Measurements from ENCODE around the gene KDM5C.

The KDM5C gene

DNA sequence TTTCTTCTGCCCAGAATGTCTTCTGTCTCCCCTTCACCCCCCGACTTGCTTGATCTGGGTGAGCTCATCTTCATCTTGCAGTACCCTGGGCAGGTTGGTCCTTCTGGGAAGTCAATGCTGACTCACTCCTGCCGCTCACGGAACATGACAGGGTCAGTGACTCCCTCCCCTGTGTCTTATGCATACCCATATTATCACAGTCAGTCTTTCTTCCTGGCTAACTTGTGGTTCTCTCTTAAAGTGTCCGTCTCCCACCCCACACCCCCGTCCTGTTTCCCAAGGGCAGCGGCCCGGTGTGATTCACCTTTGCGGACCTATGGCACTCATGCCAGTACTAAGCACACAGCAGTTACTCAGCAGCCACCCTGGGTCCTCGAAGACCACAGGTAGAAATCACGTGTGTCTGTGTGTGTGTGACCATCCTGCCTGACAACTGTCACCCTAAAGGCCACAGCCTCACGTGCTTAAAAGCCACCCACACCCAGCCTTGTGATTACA lies 38.6 kb upstream of the KDM5C start:
- no peak overlapping the region for H3K27ac ChIP-seq
- TF ChIP-seq CTCF (conservative IDR thresholded peaks at IDR 0.05): no peak

DNA sequence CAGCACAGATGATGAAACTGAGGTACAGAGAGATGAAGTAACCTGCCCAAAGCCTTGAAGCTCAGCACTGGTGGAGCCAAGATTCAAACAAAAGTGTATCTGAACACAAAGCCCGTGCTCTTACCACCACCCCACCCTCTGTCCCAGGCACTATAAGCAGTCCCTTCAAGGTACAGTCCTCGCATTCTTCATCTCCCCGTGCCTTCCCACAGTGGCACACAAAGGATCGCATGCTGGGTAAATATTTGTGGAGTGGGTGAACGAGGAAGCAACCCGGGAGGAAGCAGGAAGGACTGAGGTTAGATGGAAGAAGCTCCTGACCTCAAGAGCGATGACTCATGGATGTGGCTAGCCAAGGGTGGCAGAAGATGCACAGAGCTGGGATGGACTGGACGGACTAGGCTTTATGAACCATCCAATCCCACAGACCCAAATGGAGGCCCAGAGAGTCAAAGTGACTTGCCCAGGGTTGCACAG lies 37.9 kb upstream of the KDM5C start:
- no peak for TF ChIP-seq CTCF (conservative IDR thresholded peaks at IDR 0.05)

DNA sequence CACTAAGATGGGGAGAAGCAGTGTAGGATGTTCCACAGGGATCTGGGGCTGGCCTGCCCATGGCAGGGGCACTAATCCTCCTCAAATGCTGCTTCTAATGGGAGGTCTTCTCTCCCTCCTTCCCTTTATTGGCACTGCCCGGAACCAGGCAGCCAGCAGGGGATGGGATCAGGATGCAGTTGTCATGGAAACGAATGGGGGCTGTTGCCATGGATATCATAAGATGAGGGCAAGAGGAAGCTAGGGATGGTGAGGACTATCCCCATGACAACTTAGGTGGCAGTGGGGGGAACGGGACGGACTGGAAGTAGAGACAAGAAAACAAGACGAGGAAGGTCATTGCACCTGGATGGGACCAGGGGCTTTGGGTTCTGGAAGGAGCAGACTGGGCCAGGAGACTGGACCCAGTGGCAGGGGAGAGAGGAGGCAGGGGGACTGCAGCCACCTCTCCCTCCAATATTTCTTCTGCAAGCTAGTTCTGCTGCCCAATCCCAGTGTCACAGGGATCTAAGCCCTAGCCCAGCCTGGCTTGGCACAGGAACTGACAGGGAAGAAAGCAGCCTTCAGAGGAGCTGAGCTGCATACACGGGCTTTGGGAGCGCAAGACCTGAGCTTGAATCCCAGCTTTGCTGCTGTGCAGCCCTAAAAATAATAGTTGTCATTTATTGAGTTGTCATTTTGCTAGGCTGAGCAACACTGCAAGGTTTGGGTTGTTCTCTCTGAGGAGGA lies 37.3 kb upstream of the KDM5C start:
- H3K27ac ChIP-seq: no peak overlapping the region
- no peak for TF ChIP-seq CTCF (conservative IDR thresholded peaks at IDR 0.05)

More for the DNA sequence above, 37.9 kb upstream of the KDM5C start:
- no peak overlapping the region for H3K27ac ChIP-seq

DNA sequence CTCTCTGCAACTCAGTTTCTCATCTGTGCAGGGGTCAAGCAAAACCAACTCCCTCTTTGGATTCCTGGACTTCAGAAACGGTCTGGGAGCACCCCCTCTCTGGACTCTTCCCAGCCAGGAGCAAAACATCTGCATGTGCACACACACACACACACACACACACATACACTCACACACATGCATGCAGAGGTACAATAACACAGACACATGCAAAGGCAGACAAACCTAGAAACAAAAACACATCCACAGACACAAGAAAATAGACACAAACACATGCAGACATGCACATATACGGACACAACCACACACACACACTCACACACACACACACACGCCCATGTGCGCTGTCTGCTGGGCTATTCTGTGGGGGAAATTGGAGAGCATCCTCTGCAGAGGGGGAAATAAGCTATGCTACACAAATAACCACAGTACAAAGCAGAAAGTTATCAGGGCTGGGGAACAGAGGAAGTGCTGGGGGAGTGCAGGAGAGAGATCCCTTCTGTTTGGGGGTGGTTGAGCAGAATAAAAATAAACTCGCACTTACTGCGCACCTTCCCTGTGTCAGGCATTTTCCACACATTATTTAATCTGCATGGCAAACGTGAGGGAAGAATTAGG lies 36.5 kb upstream of the KDM5C start:
- no peak for TF ChIP-seq CTCF (conservative IDR thresholded peaks at IDR 0.05)
- no peak overlapping the region for H3K27ac ChIP-seq

- H3K27ac ChIP-seq: no peak overlapping the region
- TF ChIP-seq CTCF (conservative IDR thresholded peaks at IDR 0.05): no peak
Measured at GRCh38 chrX:53260836-53261235, 35.8 kb upstream of the KDM5C start.

DNA sequence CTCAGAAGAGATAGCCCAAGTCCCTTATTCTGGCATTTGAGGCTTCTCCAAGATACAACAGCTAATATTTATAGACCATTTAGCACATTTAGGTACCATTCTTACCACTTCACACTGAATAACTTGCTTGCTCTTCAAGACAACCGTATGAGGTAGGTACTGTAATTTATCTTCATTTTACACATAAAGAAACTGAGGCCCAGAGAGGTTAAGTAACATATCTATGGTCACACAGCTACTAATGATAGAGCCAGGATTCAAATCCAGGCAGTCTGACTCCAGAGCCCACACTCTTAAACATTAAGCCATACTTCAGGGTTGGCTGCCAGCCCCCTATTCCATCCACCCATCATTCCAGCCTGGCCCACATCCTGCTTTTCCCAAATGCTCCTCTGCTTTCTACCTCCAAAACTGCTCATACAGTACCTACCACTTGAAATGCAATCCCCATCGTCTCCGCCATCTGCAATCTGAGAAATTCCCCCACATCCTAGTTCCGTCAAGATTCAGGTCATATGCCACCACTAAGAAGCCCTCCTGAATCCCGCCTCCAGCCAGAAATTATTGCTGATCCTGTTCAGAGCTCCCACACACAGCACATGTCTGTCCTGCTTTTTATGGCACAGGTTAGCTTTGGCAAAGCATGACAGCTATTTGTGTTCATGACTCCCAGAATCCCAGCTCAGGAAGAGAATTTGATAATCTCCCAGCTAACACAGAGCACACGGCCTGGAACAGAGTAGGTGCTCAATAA lies 32.8 kb upstream of the KDM5C start:
- no peak for TF ChIP-seq CTCF (conservative IDR thresholded peaks at IDR 0.05)
- no peak overlapping the region for H3K27ac ChIP-seq

DNA sequence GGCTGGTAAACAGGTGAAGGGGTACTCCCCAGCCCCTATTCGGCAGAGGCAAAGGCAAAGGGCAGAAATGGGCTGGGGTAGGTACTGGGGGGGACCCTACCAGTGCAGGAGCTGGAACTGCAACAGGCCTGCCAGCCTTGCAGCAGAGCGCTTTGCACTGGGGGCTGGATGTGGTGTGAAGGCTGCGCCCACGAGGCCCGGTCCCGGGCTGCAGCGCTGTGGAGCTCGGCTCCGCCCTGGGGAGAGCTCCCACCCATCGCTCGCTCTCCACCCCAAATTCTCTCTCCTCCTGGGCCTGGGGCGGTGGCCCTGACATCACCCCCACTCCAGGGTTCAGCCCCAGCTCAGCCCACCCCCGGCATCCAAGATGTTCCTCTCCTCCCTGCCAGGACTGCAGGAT lies 32.2 kb upstream of the KDM5C start:
- H3K27ac ChIP-seq: no peak overlapping the region
- no peak for TF ChIP-seq CTCF (conservative IDR thresholded peaks at IDR 0.05)
